Neural progenitor cell (in vitro differentiated cells): ENCODE data around the gene AIFM3. TPM values are rescaled to one million over a fixed set of nuclear protein-coding genes. Genes with fewer than 3 reads are reported as not detected.

Experiments used
- DNase-seq: peaks from one replicate; pipeline ENCODE4 v3.0.0-alpha.2; 2016; ENCODE audit warnings: low spot score
- H2AFZ ChIP-seq: fragments of 200-600 bp; sonication (generic); replicated peaks from 2 replicates; pipeline ENCODE4 v1.6.1; 2016; ENCODE audit warnings: antibody characterized with exemption
- H3F3A ChIP-seq: fragments of 200-600 bp; sonication (generic); 2 replicates; pipeline ENCODE4 v1.6.1; 2016; ENCODE audit warnings: antibody characterized with exemption, low read depth
- H3K27ac ChIP-seq: fragments of 200-600 bp; sonication (generic); 2 replicates; pipeline ENCODE4 v1.5.1; 2016; ENCODE audit warnings: mild to moderate bottlenecking
- H3K27me3 ChIP-seq: fragments of 200-600 bp; sonication (generic); 2 replicates; pipeline ENCODE4 v1.6.1; 2016; ENCODE audit warnings: mild to moderate bottlenecking, moderate library complexity
- H3K36me3 ChIP-seq: fragments of 200-600 bp; sonication (generic); 2 replicates; pipeline ENCODE4 v1.5.1; 2016
- H3K4me1 ChIP-seq: fragments of 200-600 bp; sonication (generic); 2 replicates; pipeline ENCODE4 v1.6.1; 2016; ENCODE audit warnings: mixed run types
- H3K4me2 ChIP-seq: fragments of 200-600 bp; sonication (generic); 2 replicates; pipeline ENCODE4 v1.6.1; 2016
- H3K4me3 ChIP-seq: fragments of 200-600 bp; sonication (generic); 2 replicates; pipeline ENCODE4 v1.5.1; 2016
- H3K79me2 ChIP-seq: fragments of 200-600 bp; sonication (generic); 2 replicates; pipeline ENCODE4 v1.6.1; 2016; ENCODE audit warnings: low read depth
- H3K9ac ChIP-seq: fragments of 200-600 bp; sonication (generic); 2 replicates; pipeline ENCODE4 v1.6.1; 2016
- H3K9me3 ChIP-seq: fragments of 200-600 bp; sonication (generic); 2 replicates; pipeline ENCODE4 v1.5.1; 2016; ENCODE audit warnings: low read depth
- H4K20me1 ChIP-seq: fragments of 200-600 bp; sonication (generic); 2 replicates; pipeline ENCODE4 v1.6.1; 2016; ENCODE audit warnings: low read depth
- H3K27ac Mint-ChIP-seq: 3 replicates; pipeline ENCODE4 v1.8.0; 2021; ENCODE audit warnings: mixed read lengths
- H3K27me3 Mint-ChIP-seq: 2 replicates; pipeline ENCODE4 v1.8.0; 2022; ENCODE audit warnings: low read depth, mild to moderate bottlenecking, inconsistent platforms, moderate library complexity, mixed read lengths; ENCODE audit not compliant: insufficient read depth
- H3K36me3 Mint-ChIP-seq: 3 replicates; pipeline ENCODE4 v1.8.0; 2021; ENCODE audit warnings: mixed read lengths
- H3K4me1 Mint-ChIP-seq: 3 replicates; pipeline ENCODE4 v1.8.0; 2021; ENCODE audit warnings: mixed read lengths
- H3K4me3 Mint-ChIP-seq: 3 replicates; pipeline ENCODE4 v1.8.0; 2021; ENCODE audit warnings: mild to moderate bottlenecking, moderate library complexity, mixed read lengths
- H3K9me3 Mint-ChIP-seq: 3 replicates; pipeline ENCODE4 v1.8.0; 2020; ENCODE audit warnings: mixed read lengths
- EZH2 ChIP-seq: fragments of 200-600 bp; sonication (generic); IDR thresholded peaks from 2 replicates; pipeline ENCODE4 v1.6.1; 2017; ENCODE audit warnings: antibody characterized with exemption, mild to moderate bottlenecking, moderate library complexity
- EZH2phosphoT487 ChIP-seq: fragments of 200-600 bp; sonication (generic); IDR thresholded peaks from 2 replicates; pipeline ENCODE4 v1.6.1; 2017; ENCODE audit warnings: antibody characterized with exemption
- total RNA-seq: library from RNA; depleted of rRNA; stranded (reverse); fragments of >200 nt; gene quantifications from 2 replicates; pipeline ENCODE4 v1.2.3, GENCODE V29; 2015; ENCODE audit warnings: low replicate concordance
- TF ChIP-seq, protein P1 (sequence below): fragments of 200-600 bp; sonication (generic); IDR thresholded peaks from 2 replicates; pipeline ENCODE4 v1.5.1; 2017; ENCODE audit warnings: antibody characterized with exemption, mild to moderate bottlenecking

The AIFM3 gene
- total RNA-seq, 1 donor from 2014 or later: 4.3 TPM

DNA sequence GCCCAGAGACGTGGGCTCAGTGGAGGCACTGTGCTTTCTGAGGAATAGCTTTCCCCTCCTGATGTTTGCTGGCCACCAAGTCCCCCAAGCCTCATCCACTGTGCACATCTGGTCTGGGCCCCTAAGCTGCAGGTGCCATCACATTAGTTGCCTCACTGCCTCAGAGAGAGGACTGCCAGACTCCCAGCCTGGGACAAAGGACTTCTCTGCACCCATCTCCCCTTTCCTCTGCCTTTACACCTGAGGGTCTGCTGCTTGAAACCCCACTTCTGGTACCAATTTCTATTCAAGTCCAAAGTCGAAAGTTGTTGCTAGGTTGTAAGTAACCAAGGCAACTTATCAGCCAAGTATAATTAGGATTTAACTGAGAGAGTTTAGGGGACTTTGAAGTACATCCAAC lies 11.4 kb downstream of the AIFM3 start:
- Histone ChIP-seq H3K9ac (no peak overlapping the region), H2AFZ (no peak overlapping the region), H3K4me1 (peaks cover 29% of the 10 kb centered on the region), H3K4me3 (no peak overlapping the region), H3F3A (peaks cover 28% of the 10 kb centered on the region), H3K27me3 (no peaks in the 10 kb centered on the region), H3K9me3 (no peaks in the 10 kb centered on the region), H3K79me2 (peaks cover 21% of the 10 kb centered on the region), H3K36me3 (no peaks in the 10 kb centered on the region), H3K27ac (no peak overlapping the region), H4K20me1 (no peaks in the 10 kb centered on the region), H3K4me2 (no peak overlapping the region)
- Mint-ChIP-seq H3K27me3 (peaks cover 18% of the 10 kb centered on the region), H3K4me3 (no peak overlapping the region), H3K9me3 (no peaks in the 10 kb centered on the region), H3K36me3 (no peaks in the 10 kb centered on the region), H3K4me1 (peaks cover 24% of the 10 kb centered on the region), H3K27ac (no peak overlapping the region)
- DNase-seq: no peak
- TF ChIP-seq EZH2 (no peak), EZH2phosphoT487 (no peak)
- TF ChIP-seq, protein P1, sequence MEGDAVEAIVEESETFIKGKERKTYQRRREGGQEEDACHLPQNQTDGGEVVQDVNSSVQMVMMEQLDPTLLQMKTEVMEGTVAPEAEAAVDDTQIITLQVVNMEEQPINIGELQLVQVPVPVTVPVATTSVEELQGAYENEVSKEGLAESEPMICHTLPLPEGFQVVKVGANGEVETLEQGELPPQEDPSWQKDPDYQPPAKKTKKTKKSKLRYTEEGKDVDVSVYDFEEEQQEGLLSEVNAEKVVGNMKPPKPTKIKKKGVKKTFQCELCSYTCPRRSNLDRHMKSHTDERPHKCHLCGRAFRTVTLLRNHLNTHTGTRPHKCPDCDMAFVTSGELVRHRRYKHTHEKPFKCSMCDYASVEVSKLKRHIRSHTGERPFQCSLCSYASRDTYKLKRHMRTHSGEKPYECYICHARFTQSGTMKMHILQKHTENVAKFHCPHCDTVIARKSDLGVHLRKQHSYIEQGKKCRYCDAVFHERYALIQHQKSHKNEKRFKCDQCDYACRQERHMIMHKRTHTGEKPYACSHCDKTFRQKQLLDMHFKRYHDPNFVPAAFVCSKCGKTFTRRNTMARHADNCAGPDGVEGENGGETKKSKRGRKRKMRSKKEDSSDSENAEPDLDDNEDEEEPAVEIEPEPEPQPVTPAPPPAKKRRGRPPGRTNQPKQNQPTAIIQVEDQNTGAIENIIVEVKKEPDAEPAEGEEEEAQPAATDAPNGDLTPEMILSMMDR: no peak

DNA sequence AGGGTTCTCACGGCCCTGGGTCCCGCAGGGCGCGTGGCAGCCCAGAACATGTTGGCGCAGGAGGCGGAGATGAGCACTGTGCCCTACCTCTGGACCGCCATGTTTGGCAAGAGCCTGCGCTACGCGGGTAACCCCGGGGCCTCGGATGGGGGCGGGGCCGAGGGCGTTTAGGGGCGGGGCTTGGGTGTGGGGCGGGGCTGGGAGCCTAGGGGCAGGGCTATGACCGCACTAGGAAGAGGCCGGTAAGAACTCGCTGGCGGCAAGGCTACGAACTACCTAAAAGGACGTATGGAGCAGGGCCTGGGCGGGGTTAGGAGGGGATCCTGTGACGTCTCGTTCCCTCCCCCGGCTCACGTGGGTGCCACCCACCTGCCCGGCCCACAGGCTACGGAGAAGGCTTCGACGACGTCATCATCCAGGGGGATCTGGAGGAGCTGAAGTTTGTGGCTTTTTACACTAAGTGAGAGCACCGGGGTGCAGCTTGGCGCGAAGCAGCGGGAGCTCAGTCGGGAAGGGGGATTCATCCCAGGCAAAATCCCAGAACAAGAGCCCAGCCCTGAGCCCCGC lies 12.3 kb downstream of the AIFM3 start:
- Histone ChIP-seq H3K27me3 (no peaks in the 10 kb centered on the region), H4K20me1 (no peaks in the 10 kb centered on the region), H3K27ac (no peak overlapping the region), H3K4me3 (peak overlapping the region; percentile 27), H3K4me2 (peak overlapping the region; percentile 67), H3K4me1 (peaks cover 24% of the 10 kb centered on the region), H3F3A (peaks cover 28% of the 10 kb centered on the region), H3K9me3 (no peaks in the 10 kb centered on the region), H3K79me2 (peaks cover 22% of the 10 kb centered on the region), H3K9ac (no peak overlapping the region), H2AFZ (peak overlapping the region; percentile 48), H3K36me3 (no peaks in the 10 kb centered on the region)
- Mint-ChIP-seq H3K36me3 (peaks cover 6% of the 10 kb centered on the region), H3K9me3 (no peaks in the 10 kb centered on the region), H3K27me3 (peaks cover 14% of the 10 kb centered on the region), H3K27ac (peak overlapping the region; percentile 80), H3K4me1 (peaks cover 29% of the 10 kb centered on the region), H3K4me3 (peak overlapping the region; percentile 77)
- peak; percentile 95 for DNase-seq
- TF ChIP-seq EZH2 (no peak), EZH2phosphoT487 (no peak)
- TF ChIP-seq, protein P1: no peak

DNA sequence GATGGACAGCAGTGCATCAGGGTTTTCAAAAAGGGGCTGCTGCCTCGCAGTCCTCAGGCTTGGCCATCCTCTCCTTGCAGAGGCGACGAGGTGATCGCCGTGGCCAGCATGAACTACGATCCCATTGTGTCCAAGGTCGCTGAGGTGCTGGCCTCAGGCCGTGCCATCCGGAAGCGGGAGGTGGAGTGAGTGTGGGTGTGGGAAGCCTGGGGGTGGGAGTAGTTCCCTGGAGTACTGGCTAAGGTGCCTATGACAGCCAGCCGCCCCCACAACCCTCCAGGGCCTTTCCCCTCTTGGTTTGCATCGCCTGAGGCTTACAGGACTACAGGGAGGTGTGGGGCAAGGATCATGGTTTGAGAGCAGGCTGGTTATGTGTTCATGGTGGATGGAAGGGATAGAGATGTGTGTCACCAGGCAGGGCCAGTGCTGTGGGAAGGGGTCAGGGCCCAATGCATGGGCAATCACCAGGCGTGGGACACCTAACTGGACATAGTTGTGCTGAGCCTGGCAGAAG lies 12.9 kb downstream of the AIFM3 start:
- H3K36me3 ChIP-seq: no peaks in the 10 kb centered on the region
- no peak overlapping the region for H3K27ac Mint-ChIP-seq
- no peak overlapping the region for H2AFZ ChIP-seq
- peak overlapping the region; percentile 27 for H3K4me3 ChIP-seq
- H3K79me2 ChIP-seq: peaks cover 22% of the 10 kb centered on the region
- H3K9me3 ChIP-seq: no peaks in the 10 kb centered on the region
- H3K4me3 Mint-ChIP-seq: peak overlapping the region; percentile 77
- H3K9ac ChIP-seq: no peak overlapping the region
- no peaks in the 10 kb centered on the region for H4K20me1 ChIP-seq
- H3K27me3 ChIP-seq: no peaks in the 10 kb centered on the region
- peak overlapping the region; percentile 67 for H3K4me2 ChIP-seq
- TF ChIP-seq, protein P1: no peak
- TF ChIP-seq EZH2phosphoT487 (no peak), EZH2 (no peak)
- H3K4me1 Mint-ChIP-seq: peaks cover 29% of the 10 kb centered on the region
- no peaks in the 10 kb centered on the region for H3K9me3 Mint-ChIP-seq
- peak; percentile 15 for DNase-seq
- peaks cover 6% of the 10 kb centered on the region for H3K36me3 Mint-ChIP-seq
- H3F3A ChIP-seq: peaks cover 28% of the 10 kb centered on the region
- H3K27me3 Mint-ChIP-seq: peaks cover 13% of the 10 kb centered on the region
- peaks cover 24% of the 10 kb centered on the region for H3K4me1 ChIP-seq
- H3K27ac ChIP-seq: no peak overlapping the region
